Stimulated activated CD4-positive, alpha-beta T cell treated with anti-CD3 and anti-CD28 coated beads, Interleukin-2, amount 100 ng/mL, for 4 hours (primary cell): ENCODE results near the gene GMEB1.
A peak's percentile ranks its signal among the peaks of the same experiment; 100 is the strongest.
"Not testable (repeated sequence)": the region's sequence is repeated elsewhere in the genome, so short reads cannot be mapped to it uniquely, and the experiment has no call there.

Experiments
- DNase-seq: peaks from one replicate; pipeline ENCODE4 v3.0.0-alpha.2; 2020; ENCODE audit warnings: low read depth

The GMEB1 gene

GRCh38 chr1:28671254-28671780 is 2.7 kb downstream of the GMEB1 start:
- DNase-seq = no peak

GRCh38 chr1:28672971-28673370 is 4.4 kb downstream of the GMEB1 start:
- not testable (repeated sequence) for DNase-seq

- no peak for DNase-seq
Measured at GRCh38 chr1:28675924-28676257, 7.3 kb downstream of the GMEB1 start.

- DNase-seq = no peak
Measured at GRCh38 chr1:28680151-28680550, 11.6 kb downstream of the GMEB1 start.

- DNase-seq = no peak
Measured at GRCh38 chr1:28682840-28683239, 14.3 kb downstream of the GMEB1 start.

GRCh38 chr1:28684937-28685336 is 16.4 kb downstream of the GMEB1 start:
- DNase-seq = no peak

GRCh38 chr1:28691627-28692026 is 23.0 kb downstream of the GMEB1 start:
- not testable (repeated sequence) for DNase-seq

GRCh38 chr1:28703629-28704028 is 35.0 kb downstream of the GMEB1 start:
- no peak for DNase-seq

GRCh38 chr1:28716336-28716735 is 47.8 kb downstream of the GMEB1 start:
- no peak for DNase-seq

- DNase-seq = no peak
Measured at GRCh38 chr1:28718166-28718565, 49.6 kb downstream of the GMEB1 start.

- DNase-seq = no peak
Measured at GRCh38 chr1:28718586-28719331, 50.2 kb downstream of the GMEB1 start.

GRCh38 chr1:28719332-28719619 is 50.7 kb downstream of the GMEB1 start:
- no peak for DNase-seq

- no peak for DNase-seq
Measured at GRCh38 chr1:28720376-28720775, 51.8 kb downstream of the GMEB1 start.

- DNase-seq = not testable (repeated sequence)
Measured at GRCh38 chr1:28721927-28722326, 53.3 kb downstream of the GMEB1 start.

GRCh38 chr1:28725365-28725764 is 56.8 kb downstream of the GMEB1 start:
- not testable (repeated sequence) for DNase-seq

- DNase-seq = no peak
Measured at GRCh38 chr1:28735961-28736449, 67.4 kb downstream of the GMEB1 start.

GRCh38 chr1:28736450-28737306 is 68.1 kb downstream of the GMEB1 start, which contains the start of gene YTHDF2:
TSS of gene YTHDF2 (plus strand) at chr1:28736940. CDS start at chr1:28737121, 181 bp downstream.
- DNase-seq = peak; percentile 98

- peak; percentile 35 for DNase-seq
Measured at GRCh38 chr1:28737307-28738132, 68.9 kb downstream of the GMEB1 start.

- DNase-seq = no peak
Measured at GRCh38 chr1:28740118-28740517, 71.5 kb downstream of the GMEB1 start.

- DNase-seq = no peak
Measured at GRCh38 chr1:28744184-28744583, 75.6 kb downstream of the GMEB1 start.

GRCh38 chr1:28745653-28746173 is 77.1 kb downstream of the GMEB1 start:
- DNase-seq = no peak

- no peak for DNase-seq
Measured at GRCh38 chr1:28750330-28750729, 81.7 kb downstream of the GMEB1 start.
